Activated T-cell treated with anti-CD3 and anti-CD28 coated beads for 4 hours (primary cell): ENCODE results near the gene UTP3.
"Not testable (repeated sequence)": the region's sequence is repeated elsewhere in the genome, so short reads cannot be mapped to it uniquely, and the experiment has no call there.

Experiments
- DNase-seq: peaks from one replicate; pipeline ENCODE4 v3.0.0-alpha.2; 2020

Gene UTP3

DNA sequence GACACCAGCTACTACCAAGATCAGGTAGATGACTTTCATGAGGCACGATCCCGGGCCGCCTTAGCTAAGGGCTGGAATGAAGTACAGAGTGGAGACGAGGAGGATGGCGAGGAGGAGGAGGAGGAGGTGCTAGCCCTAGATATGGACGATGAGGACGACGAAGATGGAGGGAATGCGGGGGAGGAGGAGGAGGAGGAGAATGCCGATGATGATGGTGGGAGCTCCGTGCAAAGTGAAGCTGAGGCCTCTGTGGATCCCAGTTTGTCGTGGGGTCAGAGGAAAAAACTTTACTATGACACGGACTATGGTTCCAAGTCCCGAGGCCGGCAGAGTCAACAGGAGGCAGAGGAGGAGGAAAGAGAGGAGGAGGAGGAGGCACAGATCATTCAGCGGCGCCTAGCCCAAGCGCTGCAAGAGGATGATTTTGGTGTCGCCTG, 481 bp downstream of the UTP3 start:
- peak; percentile 22 for DNase-seq

DNA sequence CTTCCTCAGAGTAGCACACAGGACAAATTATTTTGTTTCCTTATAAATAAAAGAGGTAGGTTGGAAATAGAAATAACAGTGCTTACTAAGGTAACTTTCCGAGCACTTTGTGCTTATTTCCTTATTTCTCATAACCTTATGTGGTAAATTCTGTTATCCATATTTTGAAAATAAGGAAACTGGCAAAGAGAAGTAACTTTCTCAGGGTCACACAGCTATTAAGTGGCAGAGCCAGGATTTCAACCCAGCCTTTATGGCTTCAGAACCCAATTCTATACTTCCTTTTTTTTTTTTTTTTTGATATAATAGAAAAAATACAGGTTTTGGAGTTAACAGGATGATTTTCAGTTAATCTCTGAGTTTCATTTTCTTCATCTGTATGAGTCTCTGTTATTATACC, 3.3 kb downstream of the UTP3 start:
- DNase-seq, result no peak

DNA sequence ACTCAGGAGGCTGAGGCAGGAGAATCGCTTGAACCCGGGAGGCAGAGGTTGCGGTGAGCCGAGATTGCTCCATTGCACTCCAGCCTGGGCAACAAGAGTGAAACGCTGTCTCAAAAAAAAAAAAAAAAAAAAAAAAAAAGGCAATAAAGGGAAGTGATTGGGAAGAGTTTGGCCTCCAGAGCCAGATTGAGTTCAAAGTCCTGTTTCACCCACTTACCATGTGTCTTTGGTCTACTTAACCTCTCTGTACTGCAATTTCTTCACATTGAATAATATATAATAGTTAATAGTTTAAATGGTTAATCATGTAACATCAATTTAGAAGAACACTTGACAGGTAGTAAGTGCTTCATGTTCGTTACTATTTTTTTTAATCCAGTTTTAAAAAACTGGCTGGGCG, 6.3 kb downstream of the UTP3 start:
- not testable (repeated sequence) for DNase-seq

DNA sequence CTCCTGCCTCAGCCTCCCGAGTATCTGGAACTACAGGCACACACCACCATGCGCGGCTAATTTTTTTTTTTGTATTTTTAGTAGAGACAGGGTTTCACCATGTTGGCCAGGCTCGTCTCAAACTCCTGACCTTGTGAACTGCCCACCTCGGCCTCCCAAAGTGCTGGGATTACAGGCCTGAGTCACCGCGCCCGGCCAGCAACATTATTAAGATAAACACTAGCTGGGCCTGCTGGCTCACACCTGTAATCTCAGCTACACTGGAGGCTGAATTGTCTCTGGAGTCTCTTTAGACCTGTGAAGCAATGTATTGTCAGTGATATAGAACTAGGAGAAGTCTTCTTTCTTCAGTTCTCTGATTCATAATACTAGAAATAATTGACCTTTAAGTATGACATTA, 10.1 kb downstream of the UTP3 start:
- not testable (repeated sequence) for DNase-seq

DNA sequence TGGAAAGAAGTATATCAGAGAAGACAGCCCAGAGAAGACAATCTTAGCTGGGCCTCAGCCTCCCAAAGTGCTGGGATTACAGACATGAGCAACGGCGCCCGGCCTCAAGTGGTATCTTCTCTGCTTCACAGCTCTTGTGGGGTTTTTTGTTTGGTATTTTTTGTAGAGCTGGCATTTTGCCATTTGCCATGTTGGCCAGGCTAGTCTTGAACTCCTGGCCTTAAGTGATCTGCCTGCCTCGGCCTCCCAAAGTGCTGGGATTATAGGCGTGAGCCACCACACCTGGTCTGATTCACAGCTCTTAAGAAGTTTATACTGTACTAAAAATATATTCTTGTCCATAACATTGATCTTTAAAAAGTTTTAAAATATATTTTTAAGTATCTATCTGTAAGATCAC, 12.4 kb downstream of the UTP3 start:
- no peak for DNase-seq

DNA sequence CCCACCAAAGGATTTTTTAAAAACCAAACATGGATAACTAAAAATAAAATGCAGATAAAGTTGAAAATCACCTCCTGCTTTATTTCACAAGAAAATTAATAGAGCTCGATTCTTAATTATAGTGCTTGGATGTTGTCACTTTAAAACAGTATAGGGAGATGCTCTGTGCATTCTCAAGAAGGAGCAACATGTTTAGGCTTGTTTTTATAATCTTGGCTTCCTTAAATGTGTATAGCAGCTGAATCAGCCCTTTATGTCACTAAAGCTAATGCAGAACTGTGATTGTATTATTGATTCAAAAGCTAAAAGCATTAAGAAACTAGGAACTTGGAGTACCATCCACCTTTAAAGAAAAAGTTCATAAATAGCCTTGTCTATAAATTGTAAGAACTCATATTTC, 12.9 kb downstream of the UTP3 start:
- DNase-seq, result no peak

DNA sequence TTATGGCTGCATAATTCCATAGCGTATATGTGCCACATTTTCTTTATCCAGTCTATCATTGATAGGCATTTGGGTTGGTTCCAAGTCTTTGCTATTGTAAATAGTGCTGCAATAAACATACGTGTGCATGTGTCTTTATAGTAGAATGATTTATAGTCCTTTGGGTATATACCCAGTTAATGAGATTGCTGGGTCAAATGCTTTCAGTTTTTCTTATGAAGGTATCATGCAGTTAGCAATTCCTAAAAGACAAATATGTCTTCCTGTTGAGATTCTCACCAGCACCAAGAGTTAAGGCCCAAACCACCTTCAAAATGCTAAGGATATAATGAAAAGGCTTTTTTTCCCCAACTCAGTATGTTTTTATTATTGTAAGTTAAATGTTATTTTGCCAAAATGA, 14.3 kb downstream of the UTP3 start:
- DNase-seq, result not testable (repeated sequence)

DNA sequence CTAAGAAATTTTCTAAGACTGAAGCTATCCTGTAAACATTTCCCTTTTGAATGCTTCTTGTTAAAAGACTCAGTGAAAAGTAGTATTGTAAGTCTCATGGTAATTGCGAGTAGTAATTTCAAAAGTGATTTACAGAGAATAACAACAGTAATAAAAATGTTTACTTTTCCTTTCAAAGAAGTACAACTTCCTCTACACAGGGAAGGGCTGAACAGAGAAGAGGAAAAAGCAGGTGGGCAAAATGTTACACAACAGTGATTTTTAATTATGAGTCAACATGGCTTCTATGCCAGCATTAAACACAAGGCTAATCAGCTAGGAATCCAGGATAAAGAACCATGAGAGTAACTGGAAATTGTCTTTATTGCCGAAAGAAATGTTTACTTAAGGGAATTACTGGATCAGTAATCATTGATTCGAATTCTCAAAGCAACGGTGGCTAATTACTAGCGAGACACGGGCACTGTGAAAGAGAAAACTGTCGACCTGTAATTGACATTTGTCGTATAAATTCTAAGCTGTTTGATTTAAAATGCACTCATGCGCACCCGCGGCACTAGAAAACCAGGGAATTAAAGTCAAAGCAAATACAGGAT, 15.4 kb downstream of the UTP3 start:
- no peak for DNase-seq

DNA sequence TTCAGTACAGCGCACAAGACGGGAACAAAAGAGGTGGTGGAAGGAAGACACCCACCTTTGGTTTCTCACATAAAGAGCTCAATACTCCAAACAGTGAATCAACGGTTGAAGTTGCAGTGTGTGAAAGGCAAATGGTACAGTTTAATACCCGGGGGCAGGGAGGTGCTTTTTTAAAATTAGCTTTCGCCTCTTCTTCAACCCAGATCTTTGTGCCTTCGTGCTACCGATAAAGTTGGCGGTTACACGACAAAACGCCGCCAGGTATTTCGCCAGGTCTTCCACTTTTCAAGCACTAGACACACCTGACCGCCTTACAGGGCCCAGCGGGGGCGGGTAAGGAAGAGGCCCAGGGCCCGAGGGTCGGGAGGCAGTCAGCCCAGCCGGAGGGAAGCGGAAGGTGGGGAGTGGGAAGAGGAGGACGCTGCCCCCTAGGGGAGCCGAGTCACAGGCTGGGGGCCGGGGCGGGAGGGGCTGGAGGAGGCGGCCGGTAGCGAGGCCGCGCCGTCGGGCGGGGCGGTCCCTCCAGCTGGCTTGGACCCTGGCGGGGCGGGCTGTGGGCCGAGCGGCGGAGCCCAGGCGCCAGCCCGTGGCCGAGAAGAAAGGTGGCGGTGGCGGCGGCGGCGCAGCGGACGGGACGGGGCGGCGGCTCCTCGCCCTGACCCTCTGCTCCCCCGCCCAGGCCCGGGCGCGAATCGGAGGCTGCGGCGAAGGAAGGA, 16.0 kb downstream of the UTP3 start:
- peak; percentile 32 for DNase-seq

DNA sequence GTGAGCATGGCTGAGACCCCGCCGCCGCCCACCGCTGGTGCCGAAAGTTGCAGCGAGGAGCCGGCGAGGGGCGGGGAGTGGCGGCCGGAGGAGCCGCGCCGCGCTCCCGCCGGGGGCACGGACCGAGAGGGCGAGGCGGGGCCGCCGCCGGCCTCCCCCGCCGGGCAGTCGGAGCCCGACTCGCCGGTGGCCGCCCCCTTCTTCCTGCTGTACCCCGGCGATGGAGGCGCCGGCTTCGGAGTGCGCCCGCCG, 16.5 kb downstream of the UTP3 start:
- no peak for DNase-seq

DNA sequence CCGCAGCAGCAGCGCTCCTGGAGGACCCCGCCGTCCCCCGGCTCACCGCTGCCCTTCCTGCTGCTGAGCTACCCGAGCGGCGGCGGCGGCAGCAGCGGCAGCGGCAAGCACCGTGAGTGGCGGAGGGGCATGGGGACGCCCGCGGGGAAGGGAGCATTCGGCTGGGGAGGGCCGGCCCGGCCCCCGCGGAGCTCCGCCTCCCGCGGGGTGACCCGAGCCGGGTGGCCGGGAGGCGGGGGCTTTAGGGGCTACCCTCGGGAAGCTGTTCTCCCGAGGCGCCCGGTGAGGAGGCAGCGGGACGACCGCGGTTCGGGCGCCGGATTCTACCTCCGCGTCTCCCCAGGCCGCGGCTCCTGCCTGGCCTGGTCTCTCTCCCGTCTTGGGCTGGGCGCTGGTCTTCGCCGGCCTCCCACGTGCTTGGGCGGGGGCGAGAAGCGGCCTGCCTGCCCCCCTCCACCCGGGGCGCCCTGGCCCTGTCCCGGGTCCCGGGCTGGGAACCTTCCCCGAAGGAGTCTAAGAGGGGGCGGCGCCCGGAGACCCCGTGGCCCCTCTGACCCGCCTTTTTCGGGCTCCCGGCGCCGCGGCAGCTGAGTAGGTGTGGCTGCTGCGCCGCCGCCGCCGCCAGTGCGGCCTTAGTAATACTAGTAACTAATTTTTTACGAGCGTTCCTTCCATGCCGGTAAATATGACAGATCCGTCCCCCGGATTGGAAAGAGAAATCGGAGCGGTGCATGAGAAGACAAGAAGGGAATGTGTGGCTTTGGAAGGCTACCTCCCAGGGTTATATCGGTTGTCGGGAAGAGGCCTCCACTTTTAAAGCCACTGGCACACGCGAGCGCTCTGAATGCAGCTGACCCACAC, 17.1 kb downstream of the UTP3 start:
- DNase-seq, result peak; percentile 60

DNA sequence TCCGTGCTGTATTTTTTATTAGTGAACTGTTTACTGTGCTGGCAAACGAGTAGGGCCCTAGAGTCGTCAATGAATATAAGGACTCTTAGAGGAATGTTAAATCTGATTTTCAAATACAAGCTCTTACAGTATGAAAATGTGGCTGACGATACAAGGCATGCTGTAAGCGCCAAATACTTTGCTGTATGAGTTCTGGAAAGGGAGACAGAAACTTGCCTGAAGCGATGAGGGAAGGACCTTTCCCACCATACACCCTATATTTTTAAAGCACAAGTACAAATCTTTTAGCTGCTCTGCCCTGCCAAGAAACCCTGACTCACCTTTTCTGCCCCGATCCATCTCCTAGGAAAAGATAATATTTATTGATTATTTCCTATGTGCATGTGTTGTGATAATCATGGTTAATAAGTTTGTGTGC, 17.7 kb downstream of the UTP3 start:
- no peak for DNase-seq

DNA sequence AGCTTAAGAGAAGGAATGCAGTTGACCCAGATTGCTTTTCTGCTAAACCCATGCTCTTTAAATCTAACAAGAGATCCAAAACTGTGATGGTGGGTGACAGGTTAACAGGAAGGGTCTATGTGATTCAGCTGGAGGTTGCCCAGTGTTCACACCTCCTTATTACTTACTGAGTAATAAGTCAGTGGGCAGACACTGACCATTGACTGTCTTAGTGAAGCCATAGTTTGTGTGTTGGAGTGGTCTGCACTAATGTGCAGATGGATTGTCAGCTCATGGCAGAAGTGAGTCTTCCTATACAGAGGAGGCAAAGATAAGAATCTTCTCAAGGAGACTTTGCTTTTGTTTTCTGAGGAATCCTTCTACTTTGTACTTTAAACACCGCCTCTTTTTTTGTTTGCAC, 18.2 kb downstream of the UTP3 start:
- no peak for DNase-seq

DNA sequence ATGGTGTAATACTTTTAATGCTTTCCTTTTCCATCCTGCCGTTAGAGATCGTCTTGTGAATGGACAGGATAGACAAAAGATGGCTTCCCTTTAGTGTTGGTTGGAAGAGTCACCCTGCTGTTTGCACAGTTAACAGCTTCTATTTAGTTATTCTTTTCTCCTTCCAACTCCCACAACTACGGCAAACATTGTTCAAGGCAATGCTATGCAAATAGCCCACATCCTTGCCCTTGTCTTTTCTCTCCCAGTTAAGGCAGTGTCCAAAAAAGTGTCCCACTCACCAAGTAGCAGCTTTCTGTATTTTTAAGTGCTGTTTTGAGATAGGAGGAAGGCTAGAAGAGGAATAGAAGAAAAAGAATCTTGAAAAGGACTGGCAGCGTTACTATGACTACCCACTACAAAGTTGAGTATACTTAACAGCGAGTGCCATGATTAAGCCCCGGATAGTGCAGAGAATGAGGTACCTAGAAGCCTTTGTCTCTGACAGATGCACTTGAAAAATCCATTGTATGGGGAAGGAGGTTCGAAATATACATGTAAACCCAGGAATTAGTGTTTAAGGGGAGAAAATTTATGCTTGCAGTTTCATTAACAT, 21.4 kb downstream of the UTP3 start:
- DNase-seq, result no peak

DNA sequence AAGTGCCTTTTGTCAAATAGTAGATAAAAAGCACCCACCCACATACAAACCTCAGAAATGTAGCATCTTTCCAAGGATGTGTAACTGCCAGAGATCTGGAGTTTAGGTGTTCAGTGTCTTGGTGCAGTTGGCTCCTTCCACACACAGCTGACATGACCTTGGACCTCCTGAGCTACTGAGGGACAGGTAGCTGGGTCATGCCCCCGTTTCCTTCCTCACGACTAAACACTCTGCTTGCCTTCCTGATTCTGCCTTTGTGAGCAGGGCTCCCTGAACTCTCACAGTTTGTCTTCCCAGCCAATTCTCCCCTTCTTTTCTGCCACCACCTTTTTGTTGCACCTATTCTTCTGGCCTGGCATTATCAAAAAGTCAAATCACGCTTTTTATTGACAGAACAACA, 23.3 kb downstream of the UTP3 start:
- DNase-seq, result no peak

DNA sequence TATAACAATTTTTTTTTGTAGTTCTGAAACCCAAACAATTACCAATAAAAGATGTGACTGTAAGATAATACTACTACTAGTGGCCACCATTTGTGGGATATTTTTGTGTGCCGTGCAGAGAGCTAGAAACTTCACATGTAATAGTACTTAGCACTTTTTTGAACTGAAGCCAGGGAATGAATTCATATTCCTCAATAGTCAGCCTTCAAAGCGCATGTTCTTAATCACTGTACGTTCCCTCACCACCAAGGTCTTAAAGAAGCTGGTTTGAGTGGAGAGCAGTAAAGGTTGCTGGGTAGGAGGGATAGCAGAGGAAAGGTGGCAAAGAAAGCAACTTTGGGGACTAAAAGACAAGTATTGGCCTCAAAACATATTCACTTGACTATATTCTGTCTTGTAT, 23.8 kb downstream of the UTP3 start:
- no peak for DNase-seq

DNA sequence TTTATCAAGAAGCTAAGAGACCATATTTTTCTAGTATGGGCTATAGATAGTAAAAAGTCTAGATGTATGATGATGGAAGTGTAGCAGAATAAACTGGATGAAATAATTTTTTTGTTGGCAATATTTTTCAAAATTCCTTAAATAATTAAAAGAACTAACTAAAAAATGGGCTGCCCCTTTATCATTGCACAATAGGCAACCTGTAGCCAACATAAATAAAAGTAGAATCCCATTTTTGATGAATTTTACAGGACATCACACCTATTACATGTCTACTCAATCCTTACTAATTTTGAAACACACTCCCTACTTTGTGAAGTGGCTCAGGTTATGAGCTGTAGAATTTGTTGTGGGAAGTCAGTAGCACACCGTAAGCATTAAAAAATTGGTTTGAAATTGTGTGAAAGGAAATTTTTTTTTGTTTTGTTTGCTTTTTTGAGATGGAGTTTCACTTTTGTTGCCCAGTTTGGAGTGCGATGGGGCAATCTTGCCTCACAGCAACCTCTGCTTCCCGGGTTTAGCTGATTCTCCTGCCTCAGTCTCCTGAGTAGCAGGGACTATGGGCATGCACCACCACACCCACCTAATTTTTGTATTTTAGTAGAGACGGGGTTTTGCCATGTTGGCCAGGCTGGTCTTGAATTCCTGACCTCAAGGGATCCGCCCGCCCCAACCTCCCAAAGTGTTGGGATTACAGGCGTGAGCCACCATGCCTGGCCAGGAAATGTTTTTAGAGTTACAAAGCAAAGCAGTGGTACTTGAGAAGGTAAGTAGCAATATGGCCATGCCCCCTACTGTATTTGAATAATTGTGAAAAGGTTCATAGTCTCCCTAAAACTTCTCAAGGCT, 24.5 kb downstream of the UTP3 start:
- no peak for DNase-seq

DNA sequence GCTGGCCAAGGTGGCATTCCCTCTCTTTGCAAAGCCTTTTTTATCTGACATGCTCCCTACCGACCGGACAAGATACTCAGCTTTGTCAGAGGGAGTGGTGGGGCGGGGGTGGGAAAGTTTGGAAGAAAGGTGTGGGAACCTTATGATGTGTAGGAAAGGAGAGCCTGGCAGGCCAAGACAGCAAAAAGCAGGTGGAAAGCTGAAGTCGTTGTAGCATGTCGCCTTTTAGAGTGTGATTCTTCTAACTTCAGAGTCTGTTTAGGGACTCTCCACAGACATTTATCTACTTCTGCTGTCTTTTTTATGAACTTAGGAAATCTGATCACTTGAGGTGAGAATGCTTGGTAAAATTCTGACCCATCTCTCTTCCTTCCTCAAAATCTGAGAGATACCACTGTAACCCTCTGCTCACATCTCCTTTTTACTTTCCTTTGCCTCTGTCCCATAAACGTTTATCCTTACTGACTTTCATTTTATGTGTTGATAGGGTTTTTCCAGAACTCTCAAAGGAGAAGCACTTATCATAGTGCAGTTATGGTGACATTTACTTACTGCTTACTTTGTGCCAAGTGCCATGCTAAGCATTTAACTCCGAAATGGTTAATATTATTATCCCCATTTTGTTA, 25.2 kb downstream of the UTP3 start:
- DNase-seq, result no peak

DNA sequence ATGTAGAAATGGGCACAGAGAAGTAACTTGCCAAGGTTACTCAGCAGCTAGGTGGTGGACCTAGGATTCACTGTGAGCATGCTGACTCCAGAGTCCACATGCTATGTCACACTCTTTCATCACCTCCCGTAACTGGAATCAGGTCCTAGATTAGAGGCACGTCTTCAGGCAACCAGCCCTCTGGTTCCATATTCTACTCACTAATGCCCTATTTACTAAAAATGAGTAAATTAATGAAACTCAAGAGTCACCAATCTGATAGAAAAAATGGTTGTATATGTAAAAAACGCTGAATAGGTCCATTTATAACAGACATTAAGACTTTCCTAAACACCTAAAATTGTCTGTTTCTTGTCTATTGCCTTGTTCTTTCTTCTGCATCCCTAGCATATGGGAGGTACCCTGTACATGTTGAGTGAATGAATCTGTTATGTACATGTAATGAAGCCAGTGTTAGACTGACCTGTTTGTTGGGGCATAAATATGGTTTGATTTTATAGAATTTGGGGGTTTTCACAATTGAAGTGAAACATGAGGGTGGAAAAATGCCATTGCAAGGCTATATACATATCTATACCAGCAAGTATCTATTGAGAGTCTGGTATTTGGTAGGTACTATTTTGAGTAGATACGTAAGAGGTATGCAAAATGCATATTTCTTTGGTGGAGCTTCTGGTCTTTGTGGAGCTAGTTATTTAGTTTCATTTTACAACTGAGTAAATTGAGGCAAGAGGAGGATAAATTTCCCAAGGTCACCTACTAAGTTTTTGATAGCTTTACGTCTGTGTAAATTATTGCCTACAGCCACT, 26.0 kb downstream of the UTP3 start:
- DNase-seq, result no peak

DNA sequence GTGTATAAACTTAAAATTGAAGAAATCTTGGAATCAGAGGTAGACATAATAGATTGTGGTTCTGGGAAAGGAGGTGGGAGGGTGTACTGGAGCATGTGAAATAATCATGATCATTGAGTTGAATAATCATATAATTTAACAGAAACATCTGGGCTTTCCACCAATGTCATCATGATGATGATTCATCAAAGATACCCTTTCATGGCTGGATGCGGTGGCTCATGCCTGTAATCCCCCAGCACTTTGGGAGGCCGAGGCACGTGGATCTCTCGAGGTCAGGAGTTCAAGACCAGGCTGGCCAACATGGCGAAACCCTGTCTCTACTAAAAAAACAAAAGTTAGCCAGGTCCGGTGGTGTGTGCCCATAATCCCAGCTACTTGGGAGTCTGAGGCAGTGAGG, 26.8 kb downstream of the UTP3 start:
- DNase-seq, result no peak

DNA sequence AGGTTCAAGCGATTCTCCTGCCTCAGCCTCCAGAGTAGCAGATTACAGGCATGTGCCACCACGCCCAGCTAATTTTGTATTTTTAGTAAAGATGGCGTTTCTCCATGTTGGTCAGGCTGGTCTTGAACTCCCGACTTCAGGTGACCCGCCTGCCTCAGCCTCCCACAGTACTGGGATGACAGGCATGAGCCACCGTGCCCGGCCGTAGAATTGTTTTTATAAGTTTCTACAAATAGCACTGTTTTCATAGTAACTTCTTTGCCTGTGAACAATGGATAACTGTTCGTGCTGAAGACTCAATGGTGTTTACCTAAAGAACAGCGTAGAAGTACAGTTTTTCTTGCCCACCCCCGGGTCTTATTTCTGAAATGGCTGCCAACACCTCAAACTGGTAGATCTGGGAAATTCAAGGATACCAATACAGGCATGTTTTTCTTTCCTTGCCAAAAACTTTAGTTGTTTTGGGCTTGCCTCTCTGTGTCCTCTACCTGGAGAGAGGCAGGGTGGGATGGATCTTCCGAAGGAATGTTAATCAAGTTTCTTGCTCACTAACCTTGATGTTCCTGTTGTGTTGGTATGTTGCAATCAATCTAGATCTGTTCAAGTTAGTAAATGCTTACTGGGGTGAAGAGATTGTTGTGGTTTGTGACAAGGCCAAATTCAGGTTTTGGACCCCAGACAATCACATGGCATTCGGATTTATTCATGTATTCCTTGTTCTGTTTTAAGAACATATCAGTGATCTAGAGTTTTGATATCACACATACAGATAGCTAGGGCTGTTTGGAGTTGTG, 30.7 kb downstream of the UTP3 start:
- DNase-seq, result no peak
